ENCODE results near the gene RETREG2.

DNA sequence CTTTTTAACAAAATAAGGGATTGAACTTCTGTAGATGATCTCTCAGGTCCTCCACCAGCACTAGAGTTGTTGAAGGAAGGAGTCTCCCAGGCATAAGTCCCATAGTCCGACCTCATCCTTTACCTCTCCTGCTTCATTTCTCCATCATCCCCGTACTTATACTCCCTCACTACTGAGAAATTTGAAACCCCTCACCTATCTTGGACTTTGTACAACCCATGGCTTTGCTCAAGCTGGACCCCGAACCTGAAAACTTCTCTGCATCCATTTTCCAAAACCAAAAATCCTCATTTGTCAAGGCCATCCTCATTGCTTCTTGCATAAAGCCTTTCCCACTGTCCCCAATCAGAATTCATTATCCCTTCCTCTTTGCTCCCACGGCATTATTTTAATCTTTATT lies 17.0 kb upstream of the RETREG2 start:
- no peak for TF ChIP-seq HNF4A (conservative IDR thresholded peaks at IDR 0.05)
- TF ChIP-seq, protein P1, sequence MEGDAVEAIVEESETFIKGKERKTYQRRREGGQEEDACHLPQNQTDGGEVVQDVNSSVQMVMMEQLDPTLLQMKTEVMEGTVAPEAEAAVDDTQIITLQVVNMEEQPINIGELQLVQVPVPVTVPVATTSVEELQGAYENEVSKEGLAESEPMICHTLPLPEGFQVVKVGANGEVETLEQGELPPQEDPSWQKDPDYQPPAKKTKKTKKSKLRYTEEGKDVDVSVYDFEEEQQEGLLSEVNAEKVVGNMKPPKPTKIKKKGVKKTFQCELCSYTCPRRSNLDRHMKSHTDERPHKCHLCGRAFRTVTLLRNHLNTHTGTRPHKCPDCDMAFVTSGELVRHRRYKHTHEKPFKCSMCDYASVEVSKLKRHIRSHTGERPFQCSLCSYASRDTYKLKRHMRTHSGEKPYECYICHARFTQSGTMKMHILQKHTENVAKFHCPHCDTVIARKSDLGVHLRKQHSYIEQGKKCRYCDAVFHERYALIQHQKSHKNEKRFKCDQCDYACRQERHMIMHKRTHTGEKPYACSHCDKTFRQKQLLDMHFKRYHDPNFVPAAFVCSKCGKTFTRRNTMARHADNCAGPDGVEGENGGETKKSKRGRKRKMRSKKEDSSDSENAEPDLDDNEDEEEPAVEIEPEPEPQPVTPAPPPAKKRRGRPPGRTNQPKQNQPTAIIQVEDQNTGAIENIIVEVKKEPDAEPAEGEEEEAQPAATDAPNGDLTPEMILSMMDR (IDR thresholded peaks at IDR 0.05; ENCODE audit: low read depth, low read length, missing input control) = no peak
- no peak for TF ChIP-seq MAX (IDR thresholded peaks at IDR 0.05)
- TF ChIP-seq RAD21 (IDR thresholded peaks at IDR 0.05) = no peak
- TF ChIP-seq JUND (IDR thresholded peaks at IDR 0.05) = no peak
- no peak for TF ChIP-seq GABPA (IDR thresholded peaks at IDR 0.05 in 1 of 2, conservative IDR thresholded peaks at IDR 0.05 in 1 of 2)
- no peak for TF ChIP-seq FOXA1 (IDR thresholded peaks at IDR 0.05)
- TF ChIP-seq, protein P2, sequence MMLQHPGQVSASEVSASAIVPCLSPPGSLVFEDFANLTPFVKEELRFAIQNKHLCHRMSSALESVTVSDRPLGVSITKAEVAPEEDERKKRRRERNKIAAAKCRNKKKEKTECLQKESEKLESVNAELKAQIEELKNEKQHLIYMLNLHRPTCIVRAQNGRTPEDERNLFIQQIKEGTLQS (IDR thresholded peaks at IDR 0.05) = no peak
- TF ChIP-seq, protein P3, sequence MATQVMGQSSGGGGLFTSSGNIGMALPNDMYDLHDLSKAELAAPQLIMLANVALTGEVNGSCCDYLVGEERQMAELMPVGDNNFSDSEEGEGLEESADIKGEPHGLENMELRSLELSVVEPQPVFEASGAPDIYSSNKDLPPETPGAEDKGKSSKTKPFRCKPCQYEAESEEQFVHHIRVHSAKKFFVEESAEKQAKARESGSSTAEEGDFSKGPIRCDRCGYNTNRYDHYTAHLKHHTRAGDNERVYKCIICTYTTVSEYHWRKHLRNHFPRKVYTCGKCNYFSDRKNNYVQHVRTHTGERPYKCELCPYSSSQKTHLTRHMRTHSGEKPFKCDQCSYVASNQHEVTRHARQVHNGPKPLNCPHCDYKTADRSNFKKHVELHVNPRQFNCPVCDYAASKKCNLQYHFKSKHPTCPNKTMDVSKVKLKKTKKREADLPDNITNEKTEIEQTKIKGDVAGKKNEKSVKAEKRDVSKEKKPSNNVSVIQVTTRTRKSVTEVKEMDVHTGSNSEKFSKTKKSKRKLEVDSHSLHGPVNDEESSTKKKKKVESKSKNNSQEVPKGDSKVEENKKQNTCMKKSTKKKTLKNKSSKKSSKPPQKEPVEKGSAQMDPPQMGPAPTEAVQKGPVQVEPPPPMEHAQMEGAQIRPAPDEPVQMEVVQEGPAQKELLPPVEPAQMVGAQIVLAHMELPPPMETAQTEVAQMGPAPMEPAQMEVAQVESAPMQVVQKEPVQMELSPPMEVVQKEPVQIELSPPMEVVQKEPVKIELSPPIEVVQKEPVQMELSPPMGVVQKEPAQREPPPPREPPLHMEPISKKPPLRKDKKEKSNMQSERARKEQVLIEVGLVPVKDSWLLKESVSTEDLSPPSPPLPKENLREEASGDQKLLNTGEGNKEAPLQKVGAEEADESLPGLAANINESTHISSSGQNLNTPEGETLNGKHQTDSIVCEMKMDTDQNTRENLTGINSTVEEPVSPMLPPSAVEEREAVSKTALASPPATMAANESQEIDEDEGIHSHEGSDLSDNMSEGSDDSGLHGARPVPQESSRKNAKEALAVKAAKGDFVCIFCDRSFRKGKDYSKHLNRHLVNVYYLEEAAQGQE (IDR thresholded peaks at IDR 0.05) = no peak
- no peak for TF ChIP-seq TAF1 (conservative IDR thresholded peaks at IDR 0.05)
- no peak for TF ChIP-seq EGR1 (IDR thresholded peaks at IDR 0.05; ENCODE audit: low read depth in 2 of 2)
